GM12873 (cell line): ENCODE data around the gene CDK2AP2.

ENCODE experiments used
- CTCF ChIP-seq: IDR thresholded peaks from 2 replicates; pipeline ENCODE4 v1.5.1; 2012; ENCODE audit warnings: low read depth, mild to moderate bottlenecking, moderate library complexity, low read length, control low read depth; ENCODE audit not compliant: insufficient read depth; ENCODE audit errors: missing control alignments

CDK2AP2 gene, protein sequence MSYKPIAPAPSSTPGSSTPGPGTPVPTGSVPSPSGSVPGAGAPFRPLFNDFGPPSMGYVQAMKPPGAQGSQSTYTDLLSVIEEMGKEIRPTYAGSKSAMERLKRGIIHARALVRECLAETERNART

GRCh38 chr11:67507864-67508485, at the start of gene CDK2AP2:
Gene CDK2AP2, minus strand, starts transcription at chr11:67508162. Its CDS starts 80 bp downstream, at chr11:67508082.
- TF ChIP-seq CTCF, result no peak

- no peak for TF ChIP-seq CTCF
Measured at GRCh38 chr11:67556244-67556643, 48.3 kb upstream of the CDK2AP2 start.

DNA sequence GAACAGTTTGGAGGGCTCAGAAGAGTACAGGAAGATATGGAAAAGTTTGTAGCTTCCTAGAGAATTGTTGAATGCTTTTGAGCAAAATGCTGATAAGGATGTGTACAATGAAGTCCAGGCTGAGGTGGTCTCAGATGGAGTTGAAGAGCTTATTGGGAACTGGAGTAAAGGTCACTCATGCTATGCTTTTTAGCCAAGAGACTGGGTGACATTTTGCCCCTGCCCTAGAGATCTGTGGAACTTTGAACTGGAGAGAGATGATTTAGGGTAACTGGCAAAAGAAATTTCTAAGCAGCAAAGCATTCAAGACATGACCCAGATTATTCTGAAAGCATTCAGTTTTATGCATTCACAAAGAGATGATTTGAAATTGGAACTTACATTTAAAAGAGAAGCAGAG, 43.2 kb upstream of the CDK2AP2 start:
- no peak for TF ChIP-seq CTCF

- TF ChIP-seq CTCF, result no peak
Measured at GRCh38 chr11:67548555-67549110, 40.7 kb upstream of the CDK2AP2 start.

- no peak for TF ChIP-seq CTCF
Measured at GRCh38 chr11:67545280-67545679, 37.3 kb upstream of the CDK2AP2 start.

GRCh38 chr11:67544616-67545242, 36.8 kb upstream of the CDK2AP2 start:
- no peak for TF ChIP-seq CTCF

DNA sequence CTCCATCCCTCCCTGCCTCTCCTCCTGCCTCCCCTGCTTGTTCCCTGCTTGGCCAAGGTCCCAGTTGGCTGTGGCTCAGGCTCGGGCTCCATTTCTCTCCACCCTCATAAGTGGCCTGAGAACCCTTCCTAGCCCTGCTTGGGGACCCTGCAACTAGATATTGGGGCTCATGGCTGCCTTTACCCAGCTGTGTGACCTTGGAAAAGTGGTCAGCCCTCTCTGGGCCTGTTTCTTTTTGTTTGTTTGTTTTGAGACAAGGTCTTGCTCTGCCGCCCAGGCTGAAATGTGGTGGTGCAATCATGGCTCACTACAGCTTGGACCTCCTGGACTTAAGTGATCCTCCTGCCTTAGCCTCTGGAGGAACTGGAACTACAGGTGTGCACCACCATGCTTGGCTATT, 35.6 kb upstream of the CDK2AP2 start:
- no peak for TF ChIP-seq CTCF
